Measurements from ENCODE around the gene RAB35. TPM values are rescaled to one million over a fixed set of nuclear protein-coding genes. Genes with fewer than 3 reads are reported as not detected.

RAB35 gene
- total RNA-seq (2014; rRNA removed; shearing (Covaris generic)) = 17.7 and 23.2 TPM in 2 replicates

- DNase-seq (ENCODE audit: low spot score) = no peak
Measured at GRCh38 chr12:120116441-120116791, at the start of gene RAB35. RAB35 (minus strand) TSS chr12:120116753; CDS start chr12:120116650, 103 bp downstream.

GRCh38 chr12:120164293-120164692 is 47.7 kb upstream of the RAB35 start:
- no peak for DNase-seq (ENCODE audit: low spot score)

DNA sequence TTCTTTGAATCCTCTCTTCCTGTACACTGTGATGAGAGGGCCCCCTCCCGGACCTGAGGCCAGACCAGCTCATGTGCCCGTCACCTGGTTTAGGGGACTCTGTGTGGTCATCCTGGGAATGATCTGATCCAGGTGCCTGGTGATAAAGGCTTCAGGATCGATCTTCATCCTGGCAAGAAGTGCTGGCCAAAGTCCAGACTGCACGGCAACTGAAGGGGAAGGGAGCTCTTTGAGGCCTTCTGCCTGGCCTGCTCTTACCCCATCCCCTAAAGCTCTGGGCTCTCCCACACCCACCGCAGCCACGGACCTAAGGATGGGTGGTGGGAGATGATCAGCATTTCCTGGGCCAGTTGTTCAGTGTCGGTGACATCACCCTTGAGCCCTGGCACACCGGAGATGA is 46.2 kb upstream of the RAB35 start:
- no peak for DNase-seq (ENCODE audit: low spot score)

DNA sequence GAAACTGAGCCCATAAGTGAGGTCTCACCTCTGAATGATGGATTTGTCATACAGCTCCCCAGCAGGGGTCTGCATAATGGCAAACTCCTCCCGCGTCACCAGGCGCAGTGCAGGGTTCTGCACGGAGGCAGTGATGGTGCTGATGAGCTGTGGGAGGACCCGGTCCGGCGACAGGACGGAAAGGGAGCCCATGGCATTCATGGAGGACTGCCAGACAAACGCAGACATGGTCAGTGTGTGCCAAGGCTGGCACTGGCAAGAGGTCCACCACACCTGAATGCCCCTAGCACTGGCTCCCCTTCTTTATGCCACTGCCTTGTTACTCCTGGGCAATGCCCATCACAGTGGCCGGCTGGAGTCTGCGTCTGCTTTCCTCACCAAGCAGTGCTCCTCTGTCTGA is 45.3 kb upstream of the RAB35 start:
- DNase-seq (ENCODE audit: low spot score) = no peak

- DNase-seq (ENCODE audit: low spot score) = no peak
Measured at GRCh38 chr12:120159509-120160237, 43.1 kb upstream of the RAB35 start.

GRCh38 chr12:120158351-120158750 is 41.8 kb upstream of the RAB35 start:
- DNase-seq (ENCODE audit: low spot score) = no peak

GRCh38 chr12:120157678-120158077 is 41.1 kb upstream of the RAB35 start:
- no peak for DNase-seq (ENCODE audit: low spot score)

DNA sequence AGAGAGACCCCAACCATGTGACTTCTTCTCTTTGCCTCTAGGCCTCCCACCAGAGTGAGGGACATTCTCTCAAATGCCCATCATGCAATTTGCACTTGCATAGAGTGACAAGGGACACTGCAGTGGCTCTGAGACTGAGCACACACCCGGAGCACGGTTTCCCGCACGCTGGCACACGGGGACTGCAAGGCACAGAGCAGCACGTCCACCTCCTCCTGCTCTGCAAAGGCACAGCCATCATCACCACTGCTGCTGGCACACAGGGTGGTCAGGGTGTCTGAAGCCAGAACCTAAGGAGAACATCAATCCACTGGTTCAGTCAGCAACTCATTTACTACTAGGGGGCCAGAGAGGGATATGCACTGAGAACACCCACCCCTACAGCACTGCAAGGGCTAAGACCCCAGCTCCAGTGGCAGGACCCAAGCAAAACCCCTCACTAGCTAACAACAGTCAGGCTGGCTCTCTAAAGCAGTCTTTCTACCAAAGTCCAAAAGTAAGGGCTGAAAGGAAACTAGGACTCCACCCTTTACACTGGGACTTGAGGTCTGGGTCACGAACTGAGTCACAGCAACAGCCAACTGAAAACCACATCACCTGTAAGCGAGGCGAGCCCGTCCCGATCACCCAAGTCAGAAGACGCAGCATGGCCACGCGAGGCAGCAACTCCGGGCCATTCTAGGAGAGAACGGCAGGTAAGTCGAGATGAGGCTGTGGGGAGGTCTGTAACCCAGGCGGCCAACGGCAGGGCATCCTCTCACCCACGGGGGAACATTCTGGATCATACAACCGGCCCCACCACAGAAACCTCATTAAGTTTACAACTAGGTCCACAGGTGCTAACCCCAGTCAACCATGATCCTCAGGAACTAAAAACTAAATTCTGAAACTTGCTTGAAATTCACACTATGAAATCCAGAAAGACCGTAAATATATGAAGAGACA is 40.0 kb upstream of the RAB35 start:
- no peak for DNase-seq (ENCODE audit: low spot score)

DNA sequence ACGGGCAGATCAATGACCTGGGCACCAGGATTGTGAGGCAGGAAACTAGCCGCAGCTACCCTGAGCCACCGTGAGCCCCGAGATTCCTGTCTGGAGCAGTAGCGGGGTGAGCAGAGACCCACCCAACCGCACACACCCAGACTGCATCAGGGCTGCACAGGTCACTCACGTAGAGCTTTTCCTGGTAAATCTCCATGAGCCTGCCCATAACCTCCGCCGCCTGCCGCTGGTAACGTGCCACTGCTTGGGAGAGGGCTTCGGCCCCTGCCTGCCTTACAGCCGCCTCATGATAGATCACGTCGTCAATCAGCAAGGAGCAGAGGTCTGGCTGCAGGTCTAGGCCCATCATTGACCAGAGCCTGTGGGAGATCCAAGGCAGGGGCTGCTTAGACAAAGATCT is 38.5 kb upstream of the RAB35 start:
- no peak for DNase-seq (ENCODE audit: low spot score)

DNA sequence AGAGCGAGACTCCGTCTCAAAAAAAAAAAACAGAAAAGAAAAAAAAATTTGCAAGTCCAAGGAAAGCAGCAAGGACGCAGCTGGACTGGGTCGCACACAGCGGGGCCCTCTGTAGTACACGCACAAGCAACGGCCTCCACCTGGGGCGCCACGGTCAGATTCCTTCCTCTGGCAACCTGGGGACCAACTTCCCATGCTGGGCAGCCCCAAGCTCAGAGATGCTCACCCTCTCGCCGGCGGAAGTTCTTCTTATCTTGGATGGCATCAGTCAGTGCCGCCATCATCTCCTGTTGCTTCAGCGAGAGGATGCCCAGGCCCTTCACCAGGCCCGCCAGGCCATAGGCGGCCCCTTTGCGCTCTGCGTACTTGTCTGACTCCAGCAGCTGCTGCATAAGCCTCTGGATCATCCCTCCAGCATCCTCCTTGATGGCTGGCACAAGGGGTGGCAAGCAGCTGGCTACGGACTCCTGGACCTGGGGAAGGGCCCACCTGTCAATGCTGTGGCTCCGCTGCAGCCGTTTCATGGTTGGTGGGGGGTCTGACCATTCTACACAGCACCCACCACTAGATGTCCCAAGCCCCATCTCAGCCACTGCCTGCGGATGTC is 34.5 kb upstream of the RAB35 start:
- no peak for DNase-seq (ENCODE audit: low spot score)

- no peak for DNase-seq (ENCODE audit: low spot score)
Measured at GRCh38 chr12:120148011-120148410, 31.5 kb upstream of the RAB35 start.

- DNase-seq (ENCODE audit: low spot score) = no peak
Measured at GRCh38 chr12:120145164-120145563, 28.6 kb upstream of the RAB35 start.

GRCh38 chr12:120144215-120144614 is 27.7 kb upstream of the RAB35 start:
- no peak for DNase-seq (ENCODE audit: low spot score)

DNA sequence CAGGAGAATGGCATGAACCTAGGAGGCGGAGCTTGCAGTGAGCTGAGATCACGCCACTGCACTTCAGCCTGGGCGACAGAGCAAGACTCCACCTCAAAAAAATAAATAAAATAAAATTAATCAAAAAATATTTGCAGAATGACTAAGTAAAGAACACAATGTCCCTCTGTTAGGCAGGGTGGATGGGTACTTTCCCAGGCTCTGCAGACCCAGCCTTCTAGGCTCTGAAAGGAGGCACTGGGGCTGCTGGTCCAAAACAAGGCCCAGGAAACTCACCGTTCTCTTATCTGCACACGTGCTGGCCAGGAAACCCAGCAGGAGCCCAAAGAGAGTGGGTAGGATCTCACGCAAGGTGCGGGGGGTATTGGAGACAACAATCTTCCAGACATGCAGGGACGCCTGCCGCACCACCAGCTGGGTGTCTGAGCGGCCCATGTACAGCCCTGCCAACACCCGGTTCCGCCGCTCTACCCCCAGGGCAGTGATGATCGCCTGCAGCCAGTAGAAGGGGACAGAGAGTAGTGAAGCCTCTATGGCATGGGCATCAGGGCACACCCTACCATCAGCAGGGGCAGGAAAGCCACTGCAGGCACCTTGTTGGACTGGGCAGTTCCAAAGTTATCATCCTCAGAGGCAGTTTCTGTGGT is 25.8 kb upstream of the RAB35 start:
- no peak for DNase-seq (ENCODE audit: low spot score)

DNA sequence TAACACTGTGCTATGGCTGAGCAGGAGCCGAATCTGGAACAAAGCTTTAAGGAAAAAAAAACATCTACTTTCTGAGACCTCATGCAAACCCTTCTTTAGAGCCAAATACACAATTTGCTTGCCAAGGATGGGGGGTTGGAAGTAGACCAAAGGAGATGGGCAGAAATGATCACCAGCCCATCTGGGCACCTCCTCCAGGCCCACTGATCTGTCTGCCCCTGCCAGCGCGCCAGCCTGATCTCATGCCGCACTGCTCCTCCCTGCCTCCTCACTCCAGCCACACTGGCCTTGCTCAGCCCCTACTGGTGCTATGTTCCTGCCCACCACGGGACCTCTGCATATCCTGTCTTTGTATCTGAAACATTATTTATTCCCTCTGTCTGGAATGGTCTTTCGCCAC is 24.8 kb upstream of the RAB35 start:
- DNase-seq (ENCODE audit: low spot score) = no peak

DNA sequence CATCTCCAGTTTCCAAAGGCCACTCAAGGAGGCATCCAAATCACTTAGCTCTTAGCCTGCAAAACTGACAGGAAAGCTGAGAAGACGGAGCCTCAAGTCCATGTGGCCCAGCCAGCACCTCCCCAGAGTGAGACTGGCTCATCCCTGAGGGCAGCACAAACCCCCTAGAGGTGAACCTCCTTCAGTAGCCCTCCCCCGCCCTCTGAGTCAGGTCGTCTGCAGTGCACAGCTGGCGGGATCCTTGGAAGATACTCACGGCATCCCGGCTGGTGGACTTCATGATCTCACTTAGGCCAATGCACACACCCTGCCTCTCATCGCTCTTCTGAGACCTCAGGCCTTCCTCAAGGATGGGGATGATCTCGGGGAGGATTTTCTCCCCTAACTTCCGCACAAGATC is 24.1 kb upstream of the RAB35 start:
- no peak for DNase-seq (ENCODE audit: low spot score)

- no peak for DNase-seq (ENCODE audit: low spot score)
Measured at GRCh38 chr12:120139958-120140357, 23.4 kb upstream of the RAB35 start.

DNA sequence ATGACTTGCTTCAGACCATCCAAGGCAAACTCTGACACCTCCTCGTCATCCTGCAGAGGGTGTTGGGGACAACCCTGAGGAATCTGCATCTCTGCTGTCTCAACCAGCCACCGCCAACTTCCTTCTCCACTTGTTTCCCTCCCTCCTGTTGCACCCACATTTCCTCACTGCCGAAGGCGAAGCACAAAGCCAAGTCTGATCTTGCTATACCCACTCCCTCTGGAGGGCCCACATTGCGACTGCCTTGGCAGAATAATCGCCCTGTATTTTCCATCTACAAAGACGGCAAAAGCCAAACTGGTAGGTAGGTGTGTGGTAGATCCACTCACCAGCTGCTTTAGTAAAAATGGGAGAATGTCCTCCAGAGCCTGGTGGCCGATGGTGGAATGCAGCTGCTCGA is 21.8 kb upstream of the RAB35 start:
- no peak for DNase-seq (ENCODE audit: low spot score)

DNA sequence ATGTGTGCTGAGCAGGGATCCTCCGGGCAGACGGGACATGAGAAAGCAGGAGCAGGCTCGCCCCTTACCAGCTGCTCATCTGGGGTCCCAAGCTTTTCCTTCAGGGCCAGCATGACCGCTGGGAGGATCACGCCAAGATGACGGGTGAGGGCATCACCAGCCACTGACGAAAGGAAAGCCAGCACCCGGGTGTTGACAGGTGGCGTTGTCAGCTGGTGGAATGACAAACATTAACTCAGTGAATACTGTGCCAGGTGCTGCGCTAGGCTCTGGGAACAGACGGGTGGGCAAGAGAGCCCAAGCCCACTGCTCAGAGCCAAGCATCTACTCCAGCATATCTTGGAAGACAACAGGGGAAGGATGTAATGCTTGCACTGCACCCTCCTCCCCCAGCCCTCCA is 21.3 kb upstream of the RAB35 start:
- DNase-seq (ENCODE audit: low spot score) = no peak

DNA sequence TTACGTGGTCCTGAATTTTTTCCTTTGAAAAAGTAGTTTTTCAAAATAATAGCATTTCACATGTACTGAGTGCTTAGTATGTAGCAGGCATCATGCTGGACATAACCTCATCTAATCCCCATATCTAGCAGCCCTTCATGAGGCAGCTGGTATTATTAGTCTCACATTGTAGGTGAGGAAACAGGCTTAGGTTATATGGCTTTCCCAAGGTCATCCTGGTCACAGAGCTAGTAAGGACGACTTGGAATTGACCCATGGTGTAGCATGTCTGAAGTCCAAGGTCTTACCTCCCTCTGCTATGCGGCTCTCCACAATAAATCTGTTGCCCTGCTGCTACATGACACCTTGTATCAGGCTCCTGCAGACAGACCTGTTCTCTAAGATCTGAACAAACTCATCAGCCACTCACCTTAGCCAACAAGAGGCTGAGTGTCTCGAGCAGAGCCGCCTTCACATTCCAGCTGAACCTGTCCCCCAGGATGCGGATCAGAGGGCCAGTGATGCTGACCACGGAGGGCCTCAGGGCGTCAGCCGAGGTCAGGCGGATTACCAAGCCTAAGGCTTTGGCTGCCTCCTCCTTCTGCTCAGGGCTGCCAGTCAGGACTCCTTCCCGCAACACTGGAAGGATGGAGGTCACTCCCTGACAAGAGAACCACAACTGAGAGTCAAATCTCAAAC is 19.7 kb upstream of the RAB35 start:
- no peak for DNase-seq (ENCODE audit: low spot score)

- DNase-seq (ENCODE audit: low spot score) = no peak
Measured at GRCh38 chr12:120134307-120134980, 17.9 kb upstream of the RAB35 start.

Measured in H4 (cell line).